SK-N-MC (cell line): Measurements from ENCODE around the gene ADGRL3.
"Not testable (repeated sequence)": the region's sequence is repeated elsewhere in the genome, so short reads cannot be mapped to it uniquely, and the experiment has no call there.

Experiments used
- DNase-seq: peaks from one replicate; pipeline ENCODE4 v3.0.0-alpha.2; 2011; ENCODE audit warnings: low read depth, low spot score
- H3K27ac ChIP-seq: fragments of 200-600 bp; sonication (generic); 2 replicates; pipeline ENCODE4 v1.5.1; 2016; ENCODE audit warnings: mixed run types
- H3K36me3 ChIP-seq: fragments of 200-600 bp; sonication (generic); 2 replicates; pipeline ENCODE4 v1.6.1; 2017; ENCODE audit warnings: antibody characterized with exemption, low read length, mixed read lengths; ENCODE audit not compliant: insufficient read depth
- H3K4me3 ChIP-seq: fragments of 200-600 bp; sonication (generic); 2 replicates; pipeline ENCODE4 v1.5.1; 2016
- H3K9ac ChIP-seq: fragments of 200-600 bp; sonication (generic); 2 replicates; pipeline ENCODE4 v1.8.0; 2017; ENCODE audit warnings: mixed run types, mixed read lengths; ENCODE audit not compliant: insufficient read length
- H3K9me3 ChIP-seq: fragments of 200-600 bp; sonication (generic); 2 replicates; pipeline ENCODE4 v1.6.1; 2017; ENCODE audit warnings: low read depth, mild to moderate bottlenecking, antibody characterized with exemption, low read length, moderate library complexity, mixed read lengths
- EZH2 ChIP-seq: fragments of 200-600 bp; sonication (generic); IDR thresholded peaks from one replicate; pipeline ENCODE4 v1.6.1; 2017; ENCODE audit warnings: antibody characterized with exemption
- FOXP2 ChIP-seq: optimal IDR thresholded peaks from 2 replicates; pipeline ENCODE3; 2011; ENCODE audit warnings: mild to moderate bottlenecking, moderate library complexity; ENCODE audit not compliant: insufficient read depth; ENCODE audit errors: extremely low read length, control extremely low read depth
- POLR2AphosphoS5 ChIP-seq: IDR thresholded peaks from 2 replicates; pipeline ENCODE4 v1.6.1; 2012; ENCODE audit warnings: mild to moderate bottlenecking, low read depth, low read length, borderline replicate concordance

The ADGRL3 gene

DNA sequence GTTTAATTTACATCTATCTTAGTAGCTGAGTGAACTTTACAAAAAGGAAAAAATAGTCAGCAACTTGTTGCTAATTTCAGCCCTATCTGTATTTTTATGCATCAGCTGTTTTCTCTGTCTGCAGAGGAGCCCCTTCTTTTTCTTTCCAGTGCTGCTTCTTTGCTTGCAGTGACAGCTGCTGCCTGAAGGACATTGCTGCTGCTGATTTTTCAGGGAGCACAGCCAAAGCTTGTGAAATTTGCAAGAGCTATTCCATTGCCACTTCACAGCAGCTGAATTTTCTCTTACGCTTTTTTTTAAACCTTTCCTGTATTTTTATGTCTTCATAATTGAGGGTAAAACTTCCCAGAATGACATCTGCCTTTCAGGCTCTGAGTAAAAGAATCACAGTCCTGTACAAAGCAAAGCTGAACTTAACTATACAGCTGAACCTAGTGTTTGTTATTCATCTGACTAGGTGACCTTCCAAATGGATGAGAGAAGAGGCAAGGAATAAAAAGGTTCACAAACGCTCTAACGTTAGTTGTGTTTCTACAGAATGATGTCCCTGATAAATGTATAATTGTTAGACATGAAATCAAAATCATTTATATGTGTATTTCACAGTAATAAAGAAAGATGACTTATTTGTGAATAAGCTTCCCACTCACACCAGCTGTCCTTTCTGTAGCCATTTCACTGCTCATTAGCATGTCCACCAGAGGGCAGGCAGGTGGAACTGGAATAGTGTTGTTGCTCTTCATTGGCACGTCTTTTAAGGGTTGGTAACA is 541.4 kb downstream of the ADGRL3 start:
- no peak overlapping the region for H3K27ac ChIP-seq
- H3K36me3 ChIP-seq, result no peaks in the 10 kb centered on the region
- peak overlapping the region; percentile 14; the same call in 1 of the 2 replicates for H3K4me3 ChIP-seq
- DNase-seq, result no peak
- TF ChIP-seq POLR2AphosphoS5, result no peak
- no peak for TF ChIP-seq EZH2
- no peak for TF ChIP-seq FOXP2
- no peak overlapping the region for H3K9ac ChIP-seq
- no peaks in the 10 kb centered on the region for H3K9me3 ChIP-seq

DNA sequence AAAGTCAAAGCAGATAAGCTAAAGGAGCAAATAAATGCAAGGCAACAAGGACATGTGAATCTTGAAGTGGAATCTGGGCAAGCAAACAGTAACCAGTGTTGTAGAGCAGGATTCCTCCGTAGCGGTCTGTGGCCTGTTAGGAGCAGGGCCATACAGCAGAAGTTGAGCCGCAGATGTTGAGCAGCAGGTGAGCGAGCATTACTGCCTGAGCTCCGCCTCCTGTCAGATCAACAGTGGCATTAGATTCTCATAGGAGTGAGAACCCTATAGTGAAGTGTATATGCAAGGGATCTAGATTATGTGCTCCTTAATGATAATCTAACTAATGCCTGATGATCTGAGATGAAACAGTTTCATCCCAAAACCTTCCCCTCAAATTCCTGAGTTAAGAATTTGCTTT is 550.7 kb downstream of the ADGRL3 start:
- no peak for DNase-seq
- Histone ChIP-seq H3K27ac (no peak overlapping the region), H3K4me3 (no peak overlapping the region), H3K9me3 (no peaks in the 10 kb centered on the region), H3K9ac (no peak overlapping the region), H3K36me3 (no peaks in the 10 kb centered on the region)
- no peak for TF ChIP-seq FOXP2
- no peak for TF ChIP-seq POLR2AphosphoS5
- TF ChIP-seq EZH2, result no peak

DNA sequence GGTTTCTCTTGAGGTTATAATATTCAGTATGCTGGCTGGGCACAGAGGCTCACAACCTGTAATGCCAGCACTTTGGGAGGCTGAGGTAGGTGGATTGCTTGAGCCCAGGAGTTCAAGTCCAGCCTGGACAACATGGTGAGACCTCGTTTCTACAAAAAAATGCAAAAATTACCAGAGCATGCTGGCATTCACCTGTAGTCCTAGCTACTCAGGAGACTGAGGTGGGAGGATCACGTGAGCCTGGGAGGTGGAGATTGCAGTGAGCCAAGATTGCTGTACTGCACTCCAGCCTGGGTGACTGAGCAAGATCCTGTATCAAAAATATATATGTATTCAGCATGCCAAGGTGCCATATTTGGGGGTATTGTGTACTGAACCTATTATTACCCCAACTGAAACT is 552.5 kb downstream of the ADGRL3 start:
- Histone ChIP-seq H3K36me3 (no peaks in the 10 kb centered on the region), H3K9ac (no peak overlapping the region)
- no peak for DNase-seq

DNA sequence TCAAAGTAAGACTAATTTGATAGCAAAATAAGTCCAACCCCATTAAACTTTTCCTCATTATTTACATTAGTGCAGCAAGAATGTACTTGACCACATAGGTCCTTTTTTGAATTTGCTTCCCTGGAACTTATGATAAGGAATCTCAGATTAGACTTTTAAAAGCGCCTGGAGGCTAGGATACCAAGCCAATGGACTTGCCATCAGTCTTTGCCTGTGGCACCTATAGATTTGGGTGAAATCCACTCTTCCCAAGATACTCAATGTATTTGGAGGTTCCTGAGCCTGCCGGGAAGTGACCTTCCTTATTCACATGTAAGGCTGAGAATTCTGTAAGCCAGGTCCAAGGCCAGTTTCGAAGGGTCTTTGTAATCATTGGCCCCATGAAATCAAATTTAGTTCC is 553.6 kb downstream of the ADGRL3 start:
- DNase-seq, result no peak
- Histone ChIP-seq H3K9me3 (no peaks in the 10 kb centered on the region), H3K36me3 (no peaks in the 10 kb centered on the region), H3K9ac (no peak overlapping the region), H3K4me3 (no peak overlapping the region), H3K27ac (no peak overlapping the region)
- TF ChIP-seq EZH2 (no peak), POLR2AphosphoS5 (no peak), FOXP2 (no peak)

More for the DNA sequence above, 552.5 kb downstream of the ADGRL3 start:
- H3K27ac ChIP-seq, result no peak overlapping the region
- no peak overlapping the region for H3K4me3 ChIP-seq
- no peak for TF ChIP-seq EZH2
- no peak for TF ChIP-seq FOXP2
- no peak for TF ChIP-seq POLR2AphosphoS5
- no peaks in the 10 kb centered on the region for H3K9me3 ChIP-seq

DNA sequence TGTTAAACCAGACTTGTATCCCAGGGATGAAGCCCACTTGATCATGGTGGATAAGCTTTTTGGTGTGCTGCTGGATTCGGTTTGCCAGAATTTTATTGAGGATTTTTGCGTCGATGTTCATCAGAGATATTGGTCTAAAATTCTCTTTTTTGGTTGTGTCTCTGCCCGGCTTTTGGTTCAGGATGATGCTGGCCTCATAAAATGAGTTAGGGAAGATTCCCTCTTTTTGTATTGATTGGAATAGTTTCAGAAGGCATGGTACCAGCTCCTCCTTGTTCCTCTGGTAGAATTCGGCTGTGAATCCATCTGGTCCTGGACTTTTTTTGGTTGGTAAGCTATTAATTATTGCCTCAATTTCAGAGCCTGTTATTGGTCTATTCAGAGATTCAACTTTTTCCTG is 556.8 kb downstream of the ADGRL3 start:
- H3K27ac ChIP-seq, H3K9me3 ChIP-seq, H3K4me3 ChIP-seq, DNase-seq, H3K36me3 ChIP-seq, H3K9ac ChIP-seq: not testable (repeated sequence)

DNA sequence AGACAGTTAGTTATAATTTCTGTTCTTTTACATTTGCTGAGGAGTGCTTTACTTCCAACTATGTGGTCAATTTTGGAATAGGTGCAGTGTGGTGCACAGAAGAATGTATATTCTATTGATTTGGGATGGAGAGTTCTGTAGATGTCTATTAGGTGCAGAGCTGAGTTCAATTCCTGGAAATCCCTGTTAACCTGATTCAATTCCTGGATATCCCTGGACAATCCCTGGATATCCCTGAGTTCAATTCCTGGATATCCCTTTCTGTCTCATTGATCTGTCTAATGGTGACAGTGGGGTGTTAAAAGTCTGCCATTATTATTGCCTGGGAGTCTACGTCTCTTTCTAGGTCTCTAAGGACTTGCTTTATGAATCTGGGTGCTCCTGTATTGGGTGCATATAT is 557.9 kb downstream of the ADGRL3 start:
- not testable (repeated sequence) for H3K27ac ChIP-seq, H3K4me3 ChIP-seq, H3K9me3 ChIP-seq, DNase-seq, H3K36me3 ChIP-seq, H3K9ac ChIP-seq

DNA sequence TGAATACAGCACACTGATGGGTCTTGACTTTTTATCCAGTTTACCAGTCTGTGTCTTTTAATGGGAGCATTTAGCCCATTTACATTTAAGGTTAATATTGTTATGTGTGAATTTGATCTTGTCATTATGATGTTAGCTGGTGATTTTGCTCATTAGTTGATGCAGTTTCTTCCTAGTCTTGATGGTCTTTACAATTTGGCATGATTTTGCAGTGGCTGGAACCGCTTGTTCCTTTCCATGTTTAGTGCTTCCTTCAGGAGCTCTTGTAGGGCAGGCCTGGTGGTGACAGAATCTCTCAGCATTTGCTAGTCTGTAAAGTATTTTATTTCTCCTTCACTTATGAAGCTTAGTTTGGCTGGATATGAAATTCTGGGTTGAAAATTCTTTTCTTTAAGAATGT is 558.5 kb downstream of the ADGRL3 start:
- H3K9ac ChIP-seq, H3K36me3 ChIP-seq, H3K27ac ChIP-seq, H3K4me3 ChIP-seq, H3K9me3 ChIP-seq, DNase-seq: not testable (repeated sequence)

DNA sequence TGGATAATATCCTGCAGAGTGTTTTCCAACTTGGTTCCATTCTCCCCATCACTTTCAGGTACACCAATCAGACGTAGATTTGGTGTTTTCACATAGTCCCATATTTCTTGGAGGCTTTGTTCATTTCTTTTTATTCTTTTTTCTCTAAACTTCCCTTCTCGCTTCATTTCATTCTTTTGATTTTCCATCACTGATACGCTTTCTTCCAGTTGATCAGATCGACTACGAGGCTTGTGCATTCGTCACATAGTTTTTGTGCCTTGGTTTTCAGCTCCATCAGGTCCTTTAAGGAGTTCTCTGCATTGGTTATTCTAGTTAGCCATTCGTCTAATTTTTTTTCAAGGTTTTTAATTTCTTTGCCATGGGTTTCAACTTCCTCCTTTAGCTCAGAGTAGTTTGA is 559.1 kb downstream of the ADGRL3 start:
- not testable (repeated sequence) for H3K9me3 ChIP-seq, H3K27ac ChIP-seq, DNase-seq, H3K9ac ChIP-seq, H3K36me3 ChIP-seq, H3K4me3 ChIP-seq

DNA sequence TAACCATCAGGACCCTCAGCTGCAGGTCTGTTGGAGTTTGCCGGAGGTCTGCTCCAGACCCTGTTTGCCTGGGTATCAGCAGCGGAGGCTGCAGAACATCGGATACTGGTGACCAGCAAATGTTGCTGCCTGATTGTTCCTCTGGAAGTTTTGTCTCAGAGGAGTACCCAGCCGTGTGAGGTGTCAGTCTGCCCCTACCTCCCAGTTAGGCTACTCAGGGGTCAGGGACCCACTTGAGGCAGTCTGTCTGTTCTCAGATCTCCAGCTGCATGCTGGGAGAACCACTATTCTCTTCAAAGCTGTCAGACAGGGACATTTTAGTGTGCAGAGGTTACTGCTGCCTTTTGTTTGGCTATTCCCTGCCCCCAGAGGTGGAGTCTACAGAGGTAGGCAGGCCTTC is 559.8 kb downstream of the ADGRL3 start:
- H3K4me3 ChIP-seq, H3K27ac ChIP-seq, H3K36me3 ChIP-seq, DNase-seq, H3K9me3 ChIP-seq, H3K9ac ChIP-seq: not testable (repeated sequence)

DNA sequence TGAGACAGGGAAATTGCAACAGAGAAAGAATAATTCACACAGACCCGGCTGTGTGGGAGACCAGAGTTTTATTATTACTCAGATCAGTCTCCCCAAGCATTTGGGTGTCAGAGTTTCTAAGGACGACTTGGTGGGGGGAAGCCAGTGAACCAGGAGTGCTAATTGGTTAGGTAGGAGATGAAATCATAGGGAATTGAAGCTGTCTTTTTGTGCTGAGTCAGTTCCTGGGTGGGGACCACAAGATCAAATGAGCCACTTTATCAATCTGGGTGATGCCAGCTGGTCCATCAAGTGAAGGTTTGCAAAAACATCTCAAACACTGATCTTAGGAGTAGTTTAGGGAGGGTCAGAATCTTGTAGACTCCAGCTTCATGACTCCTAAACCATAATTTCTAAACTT is 560.7 kb downstream of the ADGRL3 start:
- no peak for TF ChIP-seq POLR2AphosphoS5
- TF ChIP-seq FOXP2, result no peak
- no peak for TF ChIP-seq EZH2
- DNase-seq, result no peak
- Histone ChIP-seq H3K9me3 (no peaks in the 10 kb centered on the region), H3K9ac (no peak overlapping the region), H3K36me3 (no peaks in the 10 kb centered on the region), H3K27ac (no peak overlapping the region), H3K4me3 (no peak overlapping the region)
